ENCODE measurements around the gene RNF8.

The RNF8 gene

GRCh38 chr6:37438930-37439329 is 85.1 kb downstream of the RNF8 start (continued):
- no peak for TF ChIP-seq ZNF112 (tag by site-specific recombination; IDR thresholded peaks at IDR 0.05)
- no peak for TF ChIP-seq ZNF341 (tag by site-specific recombination; IDR thresholded peaks at IDR 0.05; ENCODE audit: low read depth)
- TF ChIP-seq ZNF16 (tag by site-specific recombination; IDR thresholded peaks at IDR 0.05; ENCODE audit: low read depth) = no peak
- no peak for TF ChIP-seq ZNF837 (tag by site-specific recombination; IDR thresholded peaks at IDR 0.05)
- TF ChIP-seq RBAK (tag by site-specific recombination; IDR thresholded peaks at IDR 0.05) = no peak
- no peak for TF ChIP-seq ZNF549 (tag by site-specific recombination; IDR thresholded peaks at IDR 0.05)

GRCh38 chr6:37441651-37442050 is 87.9 kb downstream of the RNF8 start:
- Histone ChIP-seq H3K9me3 (ENCODE audit: control insufficient read depth, insufficient read depth, low read depth, low read length) (no peaks in the 10 kb centered on the region), H3K27ac (ENCODE audit: extremely low read depth, low read depth, low read length) (no peak overlapping the region), H3K36me3 (ENCODE audit: control insufficient read depth in 2 of 2, insufficient read depth in 1 of 2, low read length in 2 of 2) (peaks cover 50 to 86% of the 10 kb centered on the region in 2 experiments), H3K4me1 (ENCODE audit: control insufficient read depth, insufficient read depth, low read length) (no peaks in the 10 kb centered on the region), H3K4me3 (ENCODE audit: low read depth, low read length) (no peak overlapping the region)
- ChIA-PET POLR2A (interaction anchor here (1.2 kb wide), 1 partner anchor 9 kb away, joined by 4 read pairs; the partner anchor contains the start of gene CMTR1), CTCF (no interaction called here)
- TF ChIP-seq ZBTB26 (tag by site-specific recombination; optimal IDR thresholded peaks at IDR 0.05) (no peak), ZFP3 (tag by site-specific recombination; IDR thresholded peaks at IDR 0.05; ENCODE audit: low read depth) (no peak), ZNF704 (tag by site-specific recombination; IDR thresholded peaks at IDR 0.05) (no peak), ZNF416 (tag by site-specific recombination; IDR thresholded peaks at IDR 0.05) (no peak)

- Histone ChIP-seq H3K27ac (ENCODE audit: extremely low read depth, low read depth, low read length) (no peak overlapping the region), H3K9me3 (ENCODE audit: control insufficient read depth, insufficient read depth, low read depth, low read length) (no peaks in the 10 kb centered on the region), H3K4me1 (ENCODE audit: control insufficient read depth, insufficient read depth, low read length) (no peaks in the 10 kb centered on the region), H3K4me3 (ENCODE audit: low read depth, low read length) (no peak overlapping the region), H3K36me3 (ENCODE audit: control insufficient read depth in 2 of 2, insufficient read depth in 1 of 2, low read length in 2 of 2) (peaks cover 48 to 88% of the 10 kb centered on the region in 2 experiments)
- CTCF ChIA-PET = interaction anchor here (0.6 kb wide), 1 partner anchor 233 kb away, joined by 3 read pairs; no protein-coding TSS in a partner anchor
- POLR2A ChIA-PET = interaction anchor here (1.2 kb wide), 1 partner anchor 9 kb away, joined by 4 read pairs; the partner anchor contains the start of gene CMTR1
- no peak for TF ChIP-seq ZNF302 (tag by site-specific recombination; IDR thresholded peaks at IDR 0.05; ENCODE audit: low read depth)
- TF ChIP-seq ZFHX2 (tag by site-specific recombination; conservative IDR thresholded peaks at IDR 0.05) = no peak
- TF ChIP-seq ZNF266 (tag by site-specific recombination; IDR thresholded peaks at IDR 0.05; ENCODE audit: low read depth) = no peak
- no peak for TF ChIP-seq HIC1 (tag by site-specific recombination; IDR thresholded peaks at IDR 0.05)
- TF ChIP-seq GLI4 (tag by site-specific recombination; IDR thresholded peaks at IDR 0.05) = no peak
- TF ChIP-seq PRDM4 (tag by site-specific recombination; IDR thresholded peaks at IDR 0.05) = no peak
- TF ChIP-seq ZNF449 (tag by site-specific recombination; IDR thresholded peaks at IDR 0.05) = no peak
- no peak for TF ChIP-seq ZSCAN30 (tag by site-specific recombination; IDR thresholded peaks at IDR 0.05)
- no peak for TF ChIP-seq ZNF24 (tag by site-specific recombination; IDR thresholded peaks at IDR 0.05)
- no peak for TF ChIP-seq PRDM6 (tag by site-specific recombination; IDR thresholded peaks at IDR 0.05)
- TF ChIP-seq ZSCAN16 (tag by site-specific recombination; IDR thresholded peaks at IDR 0.05) = no peak
- no peak for TF ChIP-seq ZNF555 (tag by site-specific recombination; conservative IDR thresholded peaks at IDR 0.05)
These were observed 88.8 kb downstream of the RNF8 start for GRCh38 chr6:37442416-37443215.

Measured in HEK293 (cell line).